Hepatocyte (in vitro differentiated cells): Measurements from ENCODE around the gene NRTN. TPM values are rescaled to one million over a fixed set of nuclear protein-coding genes. Genes with fewer than 3 reads are reported as not detected.

Source experiments
- DNase-seq: peaks from one replicate; pipeline ENCODE4 v3.0.0-alpha.2; 2016; ENCODE audit warnings: low spot score
- H2AFZ ChIP-seq: fragments of 200-600 bp; sonication (generic); 2 replicates; pipeline ENCODE4 v1.6.0; 2016; ENCODE audit warnings: antibody characterized with exemption, mild to moderate bottlenecking
- H3K27ac ChIP-seq: fragments of 200-600 bp; sonication (generic); 2 replicates; pipeline ENCODE4 v1.5.1; 2016; ENCODE audit warnings: mild to moderate bottlenecking
- H3K27me3 ChIP-seq: fragments of 200-600 bp; sonication (generic); 2 replicates; pipeline ENCODE4 v1.6.1; 2016
- H3K36me3 ChIP-seq: fragments of 200-600 bp; sonication (generic); replicated peaks from 2 replicates; pipeline ENCODE4 v1.5.1; 2016; ENCODE audit warnings: low read depth; ENCODE audit not compliant: insufficient read depth
- H3K4me1 ChIP-seq: fragments of 200-600 bp; sonication (generic); 2 replicates; pipeline ENCODE4 v1.5.1; 2016; ENCODE audit warnings: mild to moderate bottlenecking, moderate library complexity; ENCODE audit not compliant: insufficient read depth
- H3K4me2 ChIP-seq: fragments of 200-600 bp; sonication (generic); 2 replicates; pipeline ENCODE4 v1.6.0; 2016
- H3K4me3 ChIP-seq: fragments of 200-600 bp; sonication (generic); 2 replicates; pipeline ENCODE4 v1.5.1; 2016; ENCODE audit warnings: mild to moderate bottlenecking
- H3K79me2 ChIP-seq: fragments of 200-600 bp; sonication (generic); 2 replicates; pipeline ENCODE4 v1.6.0; 2017; ENCODE audit warnings: mild to moderate bottlenecking
- H3K9me2 ChIP-seq: fragments of 200-600 bp; sonication (generic); replicated peaks from 2 replicates; pipeline ENCODE4 v1.6.0; 2017; ENCODE audit warnings: mild to moderate bottlenecking; ENCODE audit not compliant: insufficient read depth
- H3K9me3 ChIP-seq: fragments of 200-600 bp; sonication (generic); 2 replicates; pipeline ENCODE4 v1.5.1; 2016; ENCODE audit warnings: low read depth, mild to moderate bottlenecking
- H4K20me1 ChIP-seq: fragments of 200-600 bp; sonication (generic); 2 replicates; pipeline ENCODE4 v1.6.0; 2016; ENCODE audit warnings: mild to moderate bottlenecking; ENCODE audit not compliant: insufficient read depth, poor library complexity, severe bottlenecking
- EZH2 ChIP-seq: fragments of 200-600 bp; sonication (generic); IDR thresholded peaks from 2 replicates; pipeline ENCODE4 v1.6.1; 2016; ENCODE audit warnings: antibody characterized with exemption, mild to moderate bottlenecking, borderline replicate concordance
- EZH2phosphoT487 ChIP-seq: fragments of 200-600 bp; sonication (generic); IDR thresholded peaks from one replicate; pipeline ENCODE4 v1.6.1; 2018; ENCODE audit warnings: antibody characterized with exemption, mild to moderate bottlenecking, low read depth, moderate library complexity; ENCODE audit not compliant: unreplicated experiment, severe bottlenecking
- WGBS: methylation state at CpG from one replicate; pipeline ENCODE4 v1.1.6; 2016; ENCODE audit warnings: low lambda C conversion rate; ENCODE audit errors: missing lambda C conversion rate; 5-methylcytosine and 5-hydroxymethylcytosine counted together
- polyA plus RNA-seq: library from polyadenylated mRNA; unstranded; fragments of >200 nt; fragmentation: Nextera tagmentation; extraction: Ambion mirVana; gene quantifications from 2 replicates; pipeline ENCODE4 v1.2.1, GENCODE V29; 2016
- total RNA-seq: library from RNA; depleted of rRNA; stranded (reverse); fragments of >200 nt; gene quantifications from 2 replicates; pipeline ENCODE4 v1.2.3, GENCODE V29; 2014
- TF ChIP-seq, protein P1 (sequence below): fragments of 200-600 bp; sonication (generic); IDR thresholded peaks from 2 replicates; pipeline ENCODE4 v1.5.1; 2016; ENCODE audit warnings: antibody characterized with exemption, mild to moderate bottlenecking; ENCODE audit not compliant: poor library complexity

The NRTN gene
- total and polyA plus RNA-seq, 2 experiments from 2014 or later: 2.7 to 31.1 TPM

DNA sequence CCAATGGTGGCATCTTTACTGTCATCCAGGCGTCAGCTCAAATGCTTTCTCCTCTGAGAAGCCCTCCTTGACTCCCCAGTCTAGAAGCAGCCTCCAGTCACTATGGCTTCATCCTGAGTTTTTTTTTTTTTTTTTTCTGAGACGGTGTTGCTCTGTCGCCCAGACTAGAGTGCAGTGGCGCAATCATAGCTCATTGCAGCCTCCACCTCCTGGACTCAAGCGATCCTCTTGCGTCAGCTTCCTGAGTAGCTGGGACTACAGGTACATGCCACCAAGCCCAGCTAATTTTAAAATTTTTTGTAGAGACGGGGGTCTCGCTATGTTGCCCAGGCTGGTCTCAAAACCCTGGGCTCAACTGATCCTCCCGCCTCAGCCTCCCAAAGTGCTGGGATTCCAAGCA, 4.2 kb downstream of the NRTN start:
- Histone ChIP-seq H3K9me2 (no peaks in the 10 kb centered on the region), H2AFZ (no peak overlapping the region), H3K27ac (no peak overlapping the region), H4K20me1 (no peaks in the 10 kb centered on the region), H3K4me1 (peaks cover 6% of the 10 kb centered on the region), H3K4me3 (no peak overlapping the region), H3K36me3 (no peaks in the 10 kb centered on the region), H3K79me2 (no peaks in the 10 kb centered on the region), H3K4me2 (no peak overlapping the region), H3K27me3 (no peaks in the 10 kb centered on the region), H3K9me3 (no peaks in the 10 kb centered on the region)
- TF ChIP-seq, protein P1, sequence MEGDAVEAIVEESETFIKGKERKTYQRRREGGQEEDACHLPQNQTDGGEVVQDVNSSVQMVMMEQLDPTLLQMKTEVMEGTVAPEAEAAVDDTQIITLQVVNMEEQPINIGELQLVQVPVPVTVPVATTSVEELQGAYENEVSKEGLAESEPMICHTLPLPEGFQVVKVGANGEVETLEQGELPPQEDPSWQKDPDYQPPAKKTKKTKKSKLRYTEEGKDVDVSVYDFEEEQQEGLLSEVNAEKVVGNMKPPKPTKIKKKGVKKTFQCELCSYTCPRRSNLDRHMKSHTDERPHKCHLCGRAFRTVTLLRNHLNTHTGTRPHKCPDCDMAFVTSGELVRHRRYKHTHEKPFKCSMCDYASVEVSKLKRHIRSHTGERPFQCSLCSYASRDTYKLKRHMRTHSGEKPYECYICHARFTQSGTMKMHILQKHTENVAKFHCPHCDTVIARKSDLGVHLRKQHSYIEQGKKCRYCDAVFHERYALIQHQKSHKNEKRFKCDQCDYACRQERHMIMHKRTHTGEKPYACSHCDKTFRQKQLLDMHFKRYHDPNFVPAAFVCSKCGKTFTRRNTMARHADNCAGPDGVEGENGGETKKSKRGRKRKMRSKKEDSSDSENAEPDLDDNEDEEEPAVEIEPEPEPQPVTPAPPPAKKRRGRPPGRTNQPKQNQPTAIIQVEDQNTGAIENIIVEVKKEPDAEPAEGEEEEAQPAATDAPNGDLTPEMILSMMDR: no peak
- TF ChIP-seq EZH2phosphoT487 (no peak), EZH2 (no peak)
- 89% methylated on average over 9 of the region's 9 CpGs for WGBS
- DNase-seq: peak; percentile 14

DNA sequence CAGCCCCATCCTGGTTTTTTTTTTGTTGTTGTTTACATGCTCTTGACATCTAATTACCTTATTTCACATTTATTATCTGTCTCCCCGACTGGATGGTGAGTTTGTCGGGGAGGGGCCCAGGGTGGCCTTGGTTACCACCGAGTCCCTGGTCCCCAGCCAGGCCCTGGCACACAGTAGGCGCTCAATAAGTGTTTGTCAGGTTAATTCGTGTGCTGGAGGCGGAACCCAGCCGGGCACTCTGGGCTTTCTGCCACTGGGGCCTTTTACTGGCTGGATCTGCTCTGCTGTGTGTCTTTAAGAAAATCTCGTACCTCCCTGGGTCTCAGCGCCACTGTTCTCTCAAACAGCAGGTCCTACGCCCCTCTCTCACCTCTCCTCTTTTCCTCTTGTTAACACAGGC, 4.6 kb downstream of the NRTN start:
- no peak overlapping the region for H3K4me3 ChIP-seq
- H3K27ac ChIP-seq: no peak overlapping the region
- H4K20me1 ChIP-seq: no peaks in the 10 kb centered on the region
- H2AFZ ChIP-seq: no peak overlapping the region
- H3K9me2 ChIP-seq: no peaks in the 10 kb centered on the region
- no peaks in the 10 kb centered on the region for H3K36me3 ChIP-seq
- H3K4me2 ChIP-seq: no peak overlapping the region
- no peaks in the 10 kb centered on the region for H3K79me2 ChIP-seq
- no peaks in the 10 kb centered on the region for H3K27me3 ChIP-seq
- TF ChIP-seq, protein P1: no peak
- no peak for TF ChIP-seq EZH2phosphoT487
- TF ChIP-seq EZH2: no peak
- H3K4me1 ChIP-seq: peaks cover 3% of the 10 kb centered on the region
- 88% methylated on average over 10 of the region's 10 CpGs for WGBS
- DNase-seq: no peak
- H3K9me3 ChIP-seq: no peaks in the 10 kb centered on the region

DNA sequence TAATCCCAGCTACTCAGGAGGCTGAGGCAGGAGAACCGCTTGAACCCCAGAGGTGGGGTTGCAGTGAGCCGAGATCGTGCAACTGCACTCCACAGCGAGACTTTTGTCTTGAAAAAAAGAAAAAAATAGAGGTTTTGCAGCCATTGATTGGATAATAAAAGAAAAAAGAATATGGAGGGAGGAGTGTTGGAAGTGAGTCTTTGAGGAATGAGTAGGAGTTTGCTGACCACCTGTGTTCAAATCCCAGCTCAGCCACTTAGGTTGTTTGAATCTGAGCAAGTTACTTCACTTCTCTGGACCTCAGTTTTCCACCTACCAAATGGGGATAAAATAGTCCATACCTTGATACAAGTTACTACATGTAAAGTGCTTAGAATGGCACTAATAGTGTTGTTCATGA, 6.2 kb downstream of the NRTN start:
- no peaks in the 10 kb centered on the region for H3K9me2 ChIP-seq
- no peak for TF ChIP-seq EZH2phosphoT487
- TF ChIP-seq EZH2: no peak
- TF ChIP-seq, protein P1: no peak
- H3K4me1 ChIP-seq: no peaks in the 10 kb centered on the region
- DNase-seq: no peak
- H3K9me3 ChIP-seq: no peaks in the 10 kb centered on the region
- no peaks in the 10 kb centered on the region for H3K79me2 ChIP-seq
- H3K36me3 ChIP-seq: no peaks in the 10 kb centered on the region
- H4K20me1 ChIP-seq: no peaks in the 10 kb centered on the region
- 97% methylated on average over 4 of the region's 4 CpGs for WGBS
- no peak overlapping the region for H3K4me2 ChIP-seq
- no peaks in the 10 kb centered on the region for H3K27me3 ChIP-seq
- no peak overlapping the region for H2AFZ ChIP-seq
- no peak overlapping the region for H3K4me3 ChIP-seq
- H3K27ac ChIP-seq: no peak overlapping the region
